ENCODE measurements around the gene ZNF200. TPM values are rescaled to one million over a fixed set of nuclear protein-coding genes. Genes with fewer than 3 reads are reported as not detected.

Gene ZNF200
- polyA plus RNA-seq, 1 of the 3 experiments (the other 2 are of a cell fraction), result 2.8 TPM

DNA sequence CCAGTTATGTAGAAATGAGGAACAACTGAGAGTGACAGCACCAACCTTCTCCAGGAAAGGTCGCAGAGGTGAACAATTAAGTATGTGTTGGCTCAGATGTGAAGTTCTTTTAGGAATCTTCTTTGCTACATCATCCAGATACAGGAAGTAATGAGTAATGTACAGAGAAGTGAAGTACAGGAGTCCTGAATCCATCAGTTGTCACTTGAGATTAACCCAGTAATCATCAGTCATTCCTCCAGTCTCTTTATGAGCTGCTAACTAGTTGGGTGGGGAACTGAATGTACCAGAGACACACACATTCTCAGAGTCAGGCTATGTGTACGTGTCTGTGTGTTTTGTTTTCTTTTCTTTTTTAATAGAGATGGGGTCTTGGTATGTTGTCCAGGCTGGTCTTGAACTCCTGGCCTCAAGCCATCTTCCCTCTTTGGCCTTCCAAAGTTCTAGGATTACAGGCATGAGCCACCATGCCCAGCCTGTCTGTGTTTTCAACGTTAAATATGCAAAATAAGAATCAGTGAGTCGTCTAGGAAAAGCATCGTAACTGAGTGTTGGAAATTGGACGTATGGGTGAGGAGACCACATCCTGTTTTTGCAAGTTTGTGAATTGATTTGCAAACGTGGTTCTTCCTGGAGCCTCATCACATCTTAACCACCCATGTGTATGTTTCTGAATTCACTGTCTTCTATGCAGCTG lies 19.9 kb downstream of the ZNF200 start:
- no peaks in the 10 kb centered on the region for H3K4me1 ChIP-seq (ENCODE audit: control insufficient read depth in 1 of 2, insufficient read depth in 2 of 2, low read depth in 1 of 2, low read length in 1 of 2)
- H3K9me2 ChIP-seq, result no peaks in the 10 kb centered on the region
- TF ChIP-seq FOXJ3 (CRISPR knock-in tag; IDR thresholded peaks at IDR 0.05) (no peak), RAD21 (IDR thresholded peaks at IDR 0.05; ENCODE audit: low read length) (no peak), POLR2AphosphoS5 (IDR thresholded peaks at IDR 0.05; ENCODE audit: low read depth, low read length) (no peak), GABPA (IDR thresholded peaks at IDR 0.05; ENCODE audit: low read depth) (no peak), RFX5 (IDR thresholded peaks at IDR 0.05; ENCODE audit: low read length) (no peak), RXRA (IDR thresholded peaks at IDR 0.05; ENCODE audit: borderline replicate concordance, low read depth) (no peak), SIN3A (IDR thresholded peaks at IDR 0.05; ENCODE audit: borderline replicate concordance, low read depth, low read length) (no peak), NFIC (IDR thresholded peaks at IDR 0.05; ENCODE audit: borderline replicate concordance) (no peak), SMC3 (IDR thresholded peaks at IDR 0.05; ENCODE audit: low read depth, low read length) (no peak), ELF1 (IDR thresholded peaks at IDR 0.05) (no peak), TCF12 (IDR thresholded peaks at IDR 0.05) (no peak), EZH2phosphoT487 (IDR thresholded peaks at IDR 0.05; ENCODE audit: borderline replicate concordance, low read depth) (no peak), JUND (IDR thresholded peaks at IDR 0.05) (no peak), EP300 (IDR thresholded peaks at IDR 0.05; ENCODE audit: borderline replicate concordance in 1 of 2, low read depth in 1 of 2, low read length in 1 of 2) (no peak), RCOR1 (IDR thresholded peaks at IDR 0.05; ENCODE audit: low read length) (no peak), FOXM1 (IDR thresholded peaks at IDR 0.05; ENCODE audit: low read depth) (no peak), TAF1 (IDR thresholded peaks at IDR 0.05; ENCODE audit: borderline replicate concordance, low read depth, low read length) (no peak)
- TF ChIP-seq, protein P1, sequence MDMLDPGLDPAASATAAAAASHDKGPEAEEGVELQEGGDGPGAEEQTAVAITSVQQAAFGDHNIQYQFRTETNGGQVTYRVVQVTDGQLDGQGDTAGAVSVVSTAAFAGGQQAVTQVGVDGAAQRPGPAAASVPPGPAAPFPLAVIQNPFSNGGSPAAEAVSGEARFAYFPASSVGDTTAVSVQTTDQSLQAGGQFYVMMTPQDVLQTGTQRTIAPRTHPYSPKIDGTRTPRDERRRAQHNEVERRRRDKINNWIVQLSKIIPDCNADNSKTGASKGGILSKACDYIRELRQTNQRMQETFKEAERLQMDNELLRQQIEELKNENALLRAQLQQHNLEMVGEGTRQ (IDR thresholded peaks at IDR 0.05; ENCODE audit: borderline replicate concordance, low read depth, low read length), result no peak
- TF ChIP-seq, protein P2, sequence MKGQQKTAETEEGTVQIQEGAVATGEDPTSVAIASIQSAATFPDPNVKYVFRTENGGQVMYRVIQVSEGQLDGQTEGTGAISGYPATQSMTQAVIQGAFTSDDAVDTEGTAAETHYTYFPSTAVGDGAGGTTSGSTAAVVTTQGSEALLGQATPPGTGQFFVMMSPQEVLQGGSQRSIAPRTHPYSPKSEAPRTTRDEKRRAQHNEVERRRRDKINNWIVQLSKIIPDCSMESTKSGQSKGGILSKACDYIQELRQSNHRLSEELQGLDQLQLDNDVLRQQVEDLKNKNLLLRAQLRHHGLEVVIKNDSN (IDR thresholded peaks at IDR 0.05; ENCODE audit: borderline replicate concordance, low read depth), result no peak
- H2AFZ ChIP-seq (ENCODE audit: low read depth), result no peak overlapping the region
- H3F3A ChIP-seq (replicated peaks; ENCODE audit: insufficient read depth), result no peaks in the 10 kb centered on the region
- H3K36me3 ChIP-seq (replicated peaks in 1 of 2; ENCODE audit: control insufficient read depth in 1 of 2, insufficient read depth in 2 of 2, low read length in 1 of 2), result no peaks in the 10 kb centered on the region
- no peaks in the 10 kb centered on the region for H3K79me2 ChIP-seq (ENCODE audit: insufficient read depth)
- no peak overlapping the region for H3K4me3 ChIP-seq (ENCODE audit: low read depth in 2 of 2, low read length in 1 of 2)
- no peak overlapping the region for H3K27ac ChIP-seq (ENCODE audit: low read depth in 2 of 2, low read length in 1 of 2)
- H4K20me1 ChIP-seq (ENCODE audit: insufficient read depth), result no peaks in the 10 kb centered on the region
- no peak overlapping the region for H3K4me2 ChIP-seq
- no peaks in the 10 kb centered on the region for H3K9me3 ChIP-seq
- 2% methylated on average over 7 of the region's 7 CpGs for WGBS (ENCODE audit: low lambda C conversion rate)
- no peak overlapping the region for H3K9ac ChIP-seq
- peaks cover 13% of the 10 kb centered on the region; the same call in 1 of the 2 replicates for H3K27me3 ChIP-seq (ENCODE audit: insufficient read depth)
- ChIA-PET CTCF (no interaction called here), POLR2A (no interaction called here)
- no peak for DNase-seq

DNA sequence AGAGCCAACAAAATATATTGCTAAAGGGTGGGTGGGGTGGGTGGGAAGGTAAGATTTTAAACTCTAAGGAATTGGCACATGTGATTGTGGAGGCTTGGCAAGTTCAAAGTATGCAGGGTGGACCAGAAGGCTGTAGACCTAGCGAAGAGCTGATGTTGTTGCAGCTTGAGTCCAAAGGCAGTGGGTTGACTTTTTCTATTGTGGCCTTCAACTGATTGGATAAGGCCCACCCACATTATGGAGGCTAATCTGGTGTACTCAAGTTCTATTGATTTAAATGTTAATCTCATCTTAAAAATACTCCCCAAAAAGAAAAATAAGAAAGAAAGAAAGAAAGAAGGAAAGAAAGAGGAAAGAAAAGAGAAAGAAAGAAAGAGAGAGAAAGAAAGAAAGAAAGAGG lies 22.4 kb downstream of the ZNF200 start:
- POLR2A ChIA-PET, result no interaction called here
- H3K27ac ChIP-seq (ENCODE audit: low read depth in 2 of 2, low read length in 1 of 2), result no peak overlapping the region
- no peaks in the 10 kb centered on the region for H3K9me2 ChIP-seq
- no peaks in the 10 kb centered on the region for H3K79me2 ChIP-seq (ENCODE audit: insufficient read depth)
- CTCF ChIA-PET, result no interaction called here
- H3K9me3 ChIP-seq, result no peaks in the 10 kb centered on the region
- no peak overlapping the region for H3K9ac ChIP-seq
- H2AFZ ChIP-seq (ENCODE audit: low read depth), result no peak overlapping the region
- H3F3A ChIP-seq (replicated peaks; ENCODE audit: insufficient read depth), result no peaks in the 10 kb centered on the region
- H3K4me2 ChIP-seq, result no peak overlapping the region
- WGBS (ENCODE audit: low lambda C conversion rate), result 4% methylated on average over 1 of the region's 1 CpG
- H3K4me3 ChIP-seq (ENCODE audit: low read depth in 2 of 2, low read length in 1 of 2), result no peak overlapping the region
- no peaks in the 10 kb centered on the region for H3K4me1 ChIP-seq (ENCODE audit: control insufficient read depth in 1 of 2, insufficient read depth in 2 of 2, low read depth in 1 of 2, low read length in 1 of 2)
- no peaks in the 10 kb centered on the region for H4K20me1 ChIP-seq (ENCODE audit: insufficient read depth)
- peaks cover 13% of the 10 kb centered on the region; the same call in 1 of the 2 replicates for H3K27me3 ChIP-seq (ENCODE audit: insufficient read depth)
- H3K36me3 ChIP-seq (replicated peaks in 1 of 2; ENCODE audit: control insufficient read depth in 1 of 2, insufficient read depth in 2 of 2, low read length in 1 of 2), result no peaks in the 10 kb centered on the region
- no peak for DNase-seq
- TF ChIP-seq SIN3A (IDR thresholded peaks at IDR 0.05; ENCODE audit: borderline replicate concordance, low read depth, low read length) (no peak), ZBTB33 (IDR thresholded peaks at IDR 0.05; ENCODE audit: borderline replicate concordance, low read depth) (no peak), RCOR1 (IDR thresholded peaks at IDR 0.05; ENCODE audit: low read length) (no peak), TCF12 (IDR thresholded peaks at IDR 0.05) (no peak)
- TF ChIP-seq, protein P3, sequence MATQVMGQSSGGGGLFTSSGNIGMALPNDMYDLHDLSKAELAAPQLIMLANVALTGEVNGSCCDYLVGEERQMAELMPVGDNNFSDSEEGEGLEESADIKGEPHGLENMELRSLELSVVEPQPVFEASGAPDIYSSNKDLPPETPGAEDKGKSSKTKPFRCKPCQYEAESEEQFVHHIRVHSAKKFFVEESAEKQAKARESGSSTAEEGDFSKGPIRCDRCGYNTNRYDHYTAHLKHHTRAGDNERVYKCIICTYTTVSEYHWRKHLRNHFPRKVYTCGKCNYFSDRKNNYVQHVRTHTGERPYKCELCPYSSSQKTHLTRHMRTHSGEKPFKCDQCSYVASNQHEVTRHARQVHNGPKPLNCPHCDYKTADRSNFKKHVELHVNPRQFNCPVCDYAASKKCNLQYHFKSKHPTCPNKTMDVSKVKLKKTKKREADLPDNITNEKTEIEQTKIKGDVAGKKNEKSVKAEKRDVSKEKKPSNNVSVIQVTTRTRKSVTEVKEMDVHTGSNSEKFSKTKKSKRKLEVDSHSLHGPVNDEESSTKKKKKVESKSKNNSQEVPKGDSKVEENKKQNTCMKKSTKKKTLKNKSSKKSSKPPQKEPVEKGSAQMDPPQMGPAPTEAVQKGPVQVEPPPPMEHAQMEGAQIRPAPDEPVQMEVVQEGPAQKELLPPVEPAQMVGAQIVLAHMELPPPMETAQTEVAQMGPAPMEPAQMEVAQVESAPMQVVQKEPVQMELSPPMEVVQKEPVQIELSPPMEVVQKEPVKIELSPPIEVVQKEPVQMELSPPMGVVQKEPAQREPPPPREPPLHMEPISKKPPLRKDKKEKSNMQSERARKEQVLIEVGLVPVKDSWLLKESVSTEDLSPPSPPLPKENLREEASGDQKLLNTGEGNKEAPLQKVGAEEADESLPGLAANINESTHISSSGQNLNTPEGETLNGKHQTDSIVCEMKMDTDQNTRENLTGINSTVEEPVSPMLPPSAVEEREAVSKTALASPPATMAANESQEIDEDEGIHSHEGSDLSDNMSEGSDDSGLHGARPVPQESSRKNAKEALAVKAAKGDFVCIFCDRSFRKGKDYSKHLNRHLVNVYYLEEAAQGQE (IDR thresholded peaks at IDR 0.05; ENCODE audit: low read depth, low read length), result no peak
- TF ChIP-seq, protein P4, sequence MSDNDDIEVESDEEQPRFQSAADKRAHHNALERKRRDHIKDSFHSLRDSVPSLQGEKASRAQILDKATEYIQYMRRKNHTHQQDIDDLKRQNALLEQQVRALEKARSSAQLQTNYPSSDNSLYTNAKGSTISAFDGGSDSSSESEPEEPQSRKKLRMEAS (IDR thresholded peaks at IDR 0.05; ENCODE audit: low read depth), result no peak
